Karpas-422 (cell line): ENCODE measurements around the gene SLC35E1. TPM values are rescaled to one million over a fixed set of nuclear protein-coding genes. Genes with fewer than 3 reads are reported as not detected.

ENCODE experiments used
- DNase-seq: peaks from one replicate; pipeline ENCODE4 v3.0.0-alpha.2; 2015
- H2AFZ ChIP-seq: fragments of 200-600 bp; sonication (generic); 2 replicates; pipeline ENCODE4 v1.6.1; 2014; ENCODE audit warnings: antibody characterized with exemption, low read length, mixed read lengths
- H3K27ac ChIP-seq: fragments of 200-600 bp; sonication (generic); 2 replicates; pipeline ENCODE4 v1.5.1; 2014; ENCODE audit warnings: mild to moderate bottlenecking, low read length, moderate library complexity
- H3K27me3 ChIP-seq: fragments of 200-600 bp; sonication (generic); 2 replicates; pipeline ENCODE4 v1.6.1; 2014; ENCODE audit warnings: low read length, mixed read lengths
- H3K36me3 ChIP-seq: fragments of 200-600 bp; sonication (generic); 2 replicates; pipeline ENCODE4 v1.6.1; 2014; ENCODE audit warnings: low read length, mixed read lengths; ENCODE audit not compliant: insufficient read depth
- H3K4me1 ChIP-seq: fragments of 200-600 bp; sonication (generic); 2 replicates; pipeline ENCODE4 v1.6.1; 2014; ENCODE audit warnings: mild to moderate bottlenecking, low read length, mixed read lengths
- H3K4me2 ChIP-seq: fragments of 200-600 bp; sonication (generic); 2 replicates; pipeline ENCODE4 v1.6.1; 2014; ENCODE audit warnings: low read length, low read depth, mild to moderate bottlenecking; ENCODE audit not compliant: poor library complexity, severe bottlenecking
- H3K4me3 ChIP-seq: fragments of 200-600 bp; sonication (generic); 2 replicates; pipeline ENCODE4 v1.5.1; 2014; ENCODE audit warnings: mild to moderate bottlenecking, antibody characterized with exemption, low read length, mixed read lengths
- H3K79me2 ChIP-seq: fragments of 200-600 bp; sonication (generic); 2 replicates; pipeline ENCODE4 v1.6.1; 2014; ENCODE audit warnings: mild to moderate bottlenecking, low read length, mixed read lengths
- H3K9ac ChIP-seq: fragments of 200-600 bp; sonication (generic); 2 replicates; pipeline ENCODE4 v1.6.0; 2014; ENCODE audit warnings: low read length
- H3K9me2 ChIP-seq: fragments of 200-600 bp; sonication (generic), shearing (Covaris generic); replicated peaks from 2 replicates; pipeline ENCODE4 v1.6.0; 2014; ENCODE audit warnings: mild to moderate bottlenecking, low read length, moderate library complexity; ENCODE audit not compliant: insufficient read depth
- H3K9me3 ChIP-seq: fragments of 300-700, 200-600 bp; sonication (generic); 2 replicates; pipeline ENCODE4 v1.6.1; 2014; ENCODE audit warnings: low read length, mixed read lengths
- H4K20me1 ChIP-seq: fragments of 200-600 bp; sonication (generic); 2 replicates; pipeline ENCODE4 v1.6.1; 2014; ENCODE audit warnings: mild to moderate bottlenecking, antibody characterized with exemption, low read length, low read depth; ENCODE audit not compliant: insufficient read depth
- total RNA-seq: library from RNA; depleted of rRNA; stranded (reverse); fragments of >200 nt; shearing (Covaris generic); gene quantifications from 2 replicates; pipeline ENCODE4 v1.2.3, GENCODE V29; 2014; ENCODE audit warnings: low replicate concordance

Gene SLC35E1
- total RNA-seq, 1 experiment from 2014 or later = 33.5 TPM

GRCh38 chr19:16582486-16583261 lies 10.5 kb upstream of the SLC35E1 start:
- H2AFZ ChIP-seq = no peak overlapping the region
- no peaks in the 10 kb centered on the region for H3K9me2 ChIP-seq
- peaks cover 89% of the 10 kb centered on the region for H3K79me2 ChIP-seq
- peak overlapping the region; percentile 82 for H3K9ac ChIP-seq
- H4K20me1 ChIP-seq = peaks cover 14% of the 10 kb centered on the region
- no peaks in the 10 kb centered on the region for H3K36me3 ChIP-seq
- H3K4me1 ChIP-seq = peaks cover 65% of the 10 kb centered on the region
- H3K9me3 ChIP-seq = no peaks in the 10 kb centered on the region
- H3K4me3 ChIP-seq = no peak overlapping the region
- no peak for DNase-seq
- H3K27me3 ChIP-seq = no peaks in the 10 kb centered on the region
- peak overlapping the region; percentile 29 for H3K4me2 ChIP-seq
- H3K27ac ChIP-seq = peak overlapping the region; percentile 98

- Histone ChIP-seq H4K20me1 (peaks cover 14% of the 10 kb centered on the region), H3K4me2 (peak overlapping the region; percentile 29), H3K9me2 (no peaks in the 10 kb centered on the region), H3K27ac (peak overlapping the region; percentile 98), H3K79me2 (peaks cover 95% of the 10 kb centered on the region), H3K4me1 (peaks cover 58% of the 10 kb centered on the region), H2AFZ (no peak overlapping the region), H3K4me3 (no peak overlapping the region), H3K9me3 (no peaks in the 10 kb centered on the region), H3K9ac (peak overlapping the region; percentile 82; the same call in 1 of the 2 replicates), H3K36me3 (no peaks in the 10 kb centered on the region), H3K27me3 (no peaks in the 10 kb centered on the region)
- no peak for DNase-seq
Observed at GRCh38 chr19:16581971-16582343, 9.7 kb upstream of the SLC35E1 start.

- peaks cover 14% of the 10 kb centered on the region for H4K20me1 ChIP-seq
- no peaks in the 10 kb centered on the region for H3K9me3 ChIP-seq
- no peak overlapping the region for H3K4me3 ChIP-seq
- peak overlapping the region; percentile 98 for H3K27ac ChIP-seq
- no peaks in the 10 kb centered on the region for H3K9me2 ChIP-seq
- H2AFZ ChIP-seq = no peak overlapping the region
- peaks cover 92% of the 10 kb centered on the region for H3K79me2 ChIP-seq
- H3K9ac ChIP-seq = peak overlapping the region; percentile 82; the same call in 1 of the 2 replicates
- H3K4me1 ChIP-seq = peaks cover 52% of the 10 kb centered on the region
- peak overlapping the region; percentile 29 for H3K4me2 ChIP-seq
- DNase-seq = peak; percentile 63
- H3K36me3 ChIP-seq = no peaks in the 10 kb centered on the region
- H3K27me3 ChIP-seq = no peaks in the 10 kb centered on the region
Observed at GRCh38 chr19:16581145-16581970, 9.1 kb upstream of the SLC35E1 start.

DNA sequence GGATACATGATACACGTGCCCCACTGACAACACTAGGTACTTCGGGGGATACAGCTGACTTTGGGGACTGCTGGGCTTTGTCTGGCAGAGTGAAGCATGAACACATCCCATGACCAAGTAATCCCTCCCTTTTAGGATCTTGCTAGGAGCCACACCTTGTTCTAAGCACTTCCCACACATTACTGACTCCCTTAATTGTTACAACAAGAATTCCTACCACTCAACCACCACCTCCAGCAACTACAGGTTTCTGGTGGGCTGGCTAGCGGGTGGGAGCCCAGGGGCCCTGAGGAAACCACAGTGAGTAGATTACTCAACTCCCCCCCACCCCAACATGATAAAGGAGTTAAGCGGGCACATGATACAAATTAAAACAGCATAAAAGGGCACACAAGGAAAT lies 7.2 kb upstream of the SLC35E1 start:
- Histone ChIP-seq H3K4me2 (no peak overlapping the region), H3K9ac (no peak overlapping the region), H3K27me3 (no peaks in the 10 kb centered on the region), H3K9me2 (no peaks in the 10 kb centered on the region), H3K27ac (peak overlapping the region; percentile 20; the same call in 1 of the 2 replicates), H3K4me1 (peaks cover 42% of the 10 kb centered on the region), H3K9me3 (no peaks in the 10 kb centered on the region), H2AFZ (no peak overlapping the region), H4K20me1 (peaks cover 14% of the 10 kb centered on the region), H3K4me3 (no peak overlapping the region), H3K36me3 (no peaks in the 10 kb centered on the region), H3K79me2 (peaks cover 88% of the 10 kb centered on the region)
- no peak for DNase-seq

DNA sequence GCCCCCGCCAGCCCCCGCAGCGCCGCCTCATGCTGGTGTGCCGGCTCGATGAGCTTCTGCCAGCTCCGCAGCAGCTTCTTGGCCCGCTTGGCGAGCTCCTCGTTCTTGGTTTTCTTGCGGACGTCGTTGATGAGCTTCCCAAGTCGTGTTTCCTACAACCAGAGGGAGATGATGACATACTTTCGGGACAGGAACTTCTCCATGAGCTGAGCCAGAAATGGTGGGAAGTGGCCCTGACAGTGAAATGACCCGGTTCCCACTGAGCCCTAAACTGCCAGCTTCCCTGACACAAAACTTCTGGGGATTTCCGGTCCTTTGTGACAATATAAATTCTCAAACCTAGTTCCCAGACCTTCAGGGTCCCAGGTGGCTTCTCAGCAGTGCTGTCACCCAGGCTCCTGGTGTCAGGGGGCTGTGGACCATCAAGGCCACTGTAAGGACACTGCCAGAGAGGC lies 5.3 kb upstream of the SLC35E1 start:
- H2AFZ ChIP-seq = no peak overlapping the region
- H3K4me1 ChIP-seq = peaks cover 38% of the 10 kb centered on the region
- DNase-seq = no peak

GRCh38 chr19:16576690-16577530 lies 4.7 kb upstream of the SLC35E1 start:
- H3K36me3 ChIP-seq = no peaks in the 10 kb centered on the region
- no peak overlapping the region for H3K9ac ChIP-seq
- no peak overlapping the region for H3K27ac ChIP-seq
- no peak for DNase-seq
- H3K27me3 ChIP-seq = no peaks in the 10 kb centered on the region
- peaks cover 31% of the 10 kb centered on the region for H3K4me1 ChIP-seq
- H3K9me3 ChIP-seq = no peaks in the 10 kb centered on the region
- no peak overlapping the region for H3K4me3 ChIP-seq
- no peak overlapping the region for H2AFZ ChIP-seq
- peaks cover 81% of the 10 kb centered on the region for H3K79me2 ChIP-seq
- no peaks in the 10 kb centered on the region for H3K9me2 ChIP-seq
- no peak overlapping the region for H3K4me2 ChIP-seq
- peaks cover 22% of the 10 kb centered on the region for H4K20me1 ChIP-seq

More for the DNA sequence above, 5.3 kb upstream of the SLC35E1 start:
- Histone ChIP-seq H3K79me2 (peaks cover 86% of the 10 kb centered on the region), H3K4me2 (no peak overlapping the region), H3K36me3 (no peaks in the 10 kb centered on the region), H3K27me3 (no peaks in the 10 kb centered on the region), H3K4me3 (no peak overlapping the region), H4K20me1 (peaks cover 22% of the 10 kb centered on the region), H3K9me3 (no peaks in the 10 kb centered on the region), H3K9ac (no peak overlapping the region), H3K27ac (no peak overlapping the region), H3K9me2 (no peaks in the 10 kb centered on the region)

- no peak for DNase-seq
- H3K4me1 ChIP-seq = peaks cover 27% of the 10 kb centered on the region
- no peak overlapping the region for H3K27ac ChIP-seq
- peaks cover 81% of the 10 kb centered on the region for H3K79me2 ChIP-seq
- H2AFZ ChIP-seq = no peak overlapping the region
- no peaks in the 10 kb centered on the region for H3K9me3 ChIP-seq
- H3K9me2 ChIP-seq = no peaks in the 10 kb centered on the region
- peaks cover 27% of the 10 kb centered on the region for H4K20me1 ChIP-seq
- H3K4me2 ChIP-seq = no peak overlapping the region
- no peaks in the 10 kb centered on the region for H3K36me3 ChIP-seq
- H3K9ac ChIP-seq = no peak overlapping the region
- no peaks in the 10 kb centered on the region for H3K27me3 ChIP-seq
- H3K4me3 ChIP-seq = no peak overlapping the region
Observed at GRCh38 chr19:16575861-16576689, 3.9 kb upstream of the SLC35E1 start.
